ENCODE results near the gene EYS. TPM values are rescaled to one million over a fixed set of nuclear protein-coding genes. Genes with fewer than 3 reads are reported as not detected.

The EYS gene
- total RNA-seq, 3 donors from 2014 or later, result 1.3 to 2.9 TPM; not detected in 1

- H3K4me1 ChIP-seq, result no peaks in the 10 kb centered on the region
- H3K27ac ChIP-seq, result no peak overlapping the region
- no peaks in the 10 kb centered on the region for H3K36me3 ChIP-seq
- H3K9me3 ChIP-seq, result no peaks in the 10 kb centered on the region
- DNase-seq (ENCODE audit: low spot score in 2 of 2), result no peak
- H3K27me3 ChIP-seq, result no peaks in the 10 kb centered on the region
- intact Hi-C loops (cut with DNase I; ENCODE audit: low total_unique reads), result no loop called here
- H3K4me3 ChIP-seq, result no peak overlapping the region
- TF ChIP-seq POLR2A (IDR thresholded peaks at IDR 0.05), result no peak
- TF ChIP-seq POLR2AphosphoS5 (IDR thresholded peaks at IDR 0.05), result no peak
- no peak for TF ChIP-seq CTCF (IDR thresholded peaks at IDR 0.05)
These were observed 845.9 kb downstream of the EYS start for GRCh38 chr6:64861039-64861651.

DNA sequence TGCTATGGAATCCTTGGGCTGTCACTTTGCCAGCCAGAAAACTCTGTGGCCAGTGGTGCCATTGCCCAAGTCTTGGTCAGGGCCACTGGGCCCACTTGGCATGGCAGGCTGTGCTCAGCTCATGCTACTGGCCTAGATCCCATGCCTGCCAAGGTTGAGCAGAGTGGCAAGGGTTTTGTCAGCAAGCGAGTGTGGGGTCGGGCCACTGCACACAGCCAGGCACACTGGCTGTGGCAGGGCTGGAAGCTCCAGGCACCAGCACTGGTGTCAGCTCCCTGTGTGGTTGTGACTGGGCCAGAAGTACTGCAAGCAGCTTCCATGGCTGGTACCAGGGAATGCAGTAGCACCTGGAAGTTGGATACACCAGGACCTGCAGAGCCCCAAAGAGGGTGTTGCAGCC is 846.8 kb downstream of the EYS start:
- TF ChIP-seq CTCF (IDR thresholded peaks at IDR 0.05) (no peak), POLR2A (IDR thresholded peaks at IDR 0.05) (no peak), POLR2AphosphoS5 (IDR thresholded peaks at IDR 0.05) (no peak)
- intact Hi-C loops (cut with DNase I; ENCODE audit: low total_unique reads), result no loop called here
- Histone ChIP-seq H3K9me3 (no peaks in the 10 kb centered on the region), H3K36me3 (no peaks in the 10 kb centered on the region), H3K4me3 (no peak overlapping the region), H3K27me3 (no peaks in the 10 kb centered on the region), H3K4me1 (no peaks in the 10 kb centered on the region), H3K27ac (no peak overlapping the region)
- DNase-seq (ENCODE audit: low spot score in 2 of 2), result no peak

DNA sequence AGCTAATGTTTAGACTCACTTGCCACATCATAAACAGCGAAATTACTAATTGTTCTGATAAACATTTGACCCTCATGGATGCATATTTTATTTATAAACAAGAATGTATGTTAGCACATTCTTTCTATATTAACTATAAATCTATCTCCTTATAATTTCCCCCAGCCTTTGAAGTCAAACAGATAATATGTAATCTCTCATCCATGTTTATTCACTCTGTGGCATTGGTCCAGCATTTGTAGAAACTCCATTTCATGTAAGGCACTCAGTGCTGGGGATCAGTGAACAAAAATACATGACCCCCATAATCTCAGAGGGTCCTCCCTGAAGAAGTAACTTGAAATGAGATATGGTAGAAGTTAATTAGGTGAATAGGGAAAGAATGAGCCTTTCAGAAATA is 856.9 kb downstream of the EYS start:
- no peaks in the 10 kb centered on the region for H3K27me3 ChIP-seq
- H3K4me1 ChIP-seq, result no peaks in the 10 kb centered on the region
- DNase-seq (ENCODE audit: low spot score in 2 of 2), result no peak
- no peaks in the 10 kb centered on the region for H3K36me3 ChIP-seq
- no peak overlapping the region for H3K4me3 ChIP-seq
- H3K9me3 ChIP-seq, result no peaks in the 10 kb centered on the region
- TF ChIP-seq POLR2A (IDR thresholded peaks at IDR 0.05), result no peak
- TF ChIP-seq POLR2AphosphoS5 (IDR thresholded peaks at IDR 0.05), result no peak
- no peak for TF ChIP-seq CTCF (IDR thresholded peaks at IDR 0.05)
- no peak overlapping the region for H3K27ac ChIP-seq
- intact Hi-C loops (cut with DNase I; ENCODE audit: low total_unique reads), result no loop called here

DNA sequence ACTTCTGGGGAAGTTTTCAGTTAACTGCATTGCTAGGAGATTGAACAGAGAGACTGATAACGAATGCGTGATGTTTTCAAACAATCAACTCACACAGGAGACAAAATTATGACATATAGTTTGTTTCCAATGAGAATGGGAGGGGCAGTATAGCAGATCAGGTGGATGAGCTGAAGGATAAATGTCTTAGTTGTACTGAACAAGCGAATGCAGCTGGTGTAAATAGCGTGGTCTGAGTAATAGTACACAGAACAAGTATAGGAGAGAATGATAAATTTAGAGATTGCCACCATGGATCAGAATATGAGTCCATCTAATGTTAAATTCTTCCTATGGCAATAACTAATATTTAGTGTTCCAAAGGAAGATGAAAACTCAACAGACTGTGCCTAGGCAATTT is 858.6 kb downstream of the EYS start:
- no peak overlapping the region for H3K27ac ChIP-seq
- H3K9me3 ChIP-seq, result no peaks in the 10 kb centered on the region
- no peak overlapping the region for H3K4me3 ChIP-seq
- intact Hi-C loops (cut with DNase I; ENCODE audit: low total_unique reads), result no loop called here
- TF ChIP-seq POLR2A (IDR thresholded peaks at IDR 0.05), result no peak
- no peak for TF ChIP-seq CTCF (IDR thresholded peaks at IDR 0.05)
- no peak for TF ChIP-seq POLR2AphosphoS5 (IDR thresholded peaks at IDR 0.05)
- DNase-seq (ENCODE audit: low spot score in 2 of 2), result no peak
- H3K36me3 ChIP-seq, result no peaks in the 10 kb centered on the region
- H3K27me3 ChIP-seq, result no peaks in the 10 kb centered on the region
- no peaks in the 10 kb centered on the region for H3K4me1 ChIP-seq

DNA sequence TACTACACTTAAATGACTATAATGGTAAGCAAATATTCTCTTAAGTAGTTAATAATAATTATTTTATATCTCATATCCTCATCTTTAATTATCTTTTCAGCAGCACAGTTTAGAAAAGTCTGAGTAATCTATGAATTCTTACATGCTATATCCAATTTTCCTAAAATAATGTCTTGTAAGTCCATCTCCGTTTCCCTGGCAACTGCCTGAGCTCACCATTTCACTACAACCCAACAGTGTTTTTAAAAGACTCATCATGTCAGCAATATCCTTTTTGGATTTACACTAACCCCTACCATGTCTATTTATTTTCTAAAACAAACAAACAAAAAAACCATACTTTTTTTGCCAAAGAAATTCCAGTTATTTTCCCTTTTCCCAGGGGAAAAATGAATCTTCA is 859.6 kb downstream of the EYS start:
- no peak for DNase-seq (ENCODE audit: low spot score in 2 of 2)
- Histone ChIP-seq H3K4me1 (no peaks in the 10 kb centered on the region), H3K4me3 (no peak overlapping the region), H3K36me3 (no peaks in the 10 kb centered on the region), H3K27ac (no peak overlapping the region), H3K27me3 (no peaks in the 10 kb centered on the region), H3K9me3 (no peaks in the 10 kb centered on the region)
- TF ChIP-seq CTCF (IDR thresholded peaks at IDR 0.05) (no peak), POLR2AphosphoS5 (IDR thresholded peaks at IDR 0.05) (no peak), POLR2A (IDR thresholded peaks at IDR 0.05) (no peak)
- intact Hi-C loops (cut with DNase I; ENCODE audit: low total_unique reads), result no loop called here

All from breast epithelium (tissue), 4 donors.